ENCODE measurements around the gene SIRT7.

Gene SIRT7

GRCh38 chr17:81884520-81884919 is 33.5 kb downstream of the SIRT7 start:
- no peak for TF ChIP-seq CTCF (IDR thresholded peaks at IDR 0.05)
- Histone ChIP-seq H2AFZ (no peak overlapping the region), H3K9ac (no peak overlapping the region), H3K4me1 (no peaks in the 10 kb centered on the region), H3K4me3 (ENCODE audit: low read depth, low read length) (no peak overlapping the region), H3K36me3 (ENCODE audit: control insufficient read depth, insufficient read depth, low read length) (no peaks in the 10 kb centered on the region), H3K4me2 (ENCODE audit: low read length) (no peak overlapping the region), H3K9me3 (ENCODE audit: control insufficient read depth, low read length) (no peaks in the 10 kb centered on the region), H3K27ac (no peak overlapping the region), H3K79me2 (no peaks in the 10 kb centered on the region), H3K27me3 (ENCODE audit: control insufficient read depth, insufficient read depth, low read length) (no peaks in the 10 kb centered on the region)

- no peaks in the 10 kb centered on the region for H3K36me3 ChIP-seq (ENCODE audit: control insufficient read depth, insufficient read depth, low read length)
- H3K27me3 ChIP-seq (ENCODE audit: control insufficient read depth, insufficient read depth, low read length): no peaks in the 10 kb centered on the region
- no peaks in the 10 kb centered on the region for H3K4me1 ChIP-seq
- no peaks in the 10 kb centered on the region for H3K79me2 ChIP-seq
- H3K27ac ChIP-seq: no peak overlapping the region
- no peak overlapping the region for H3K9ac ChIP-seq
- no peak overlapping the region for H3K4me3 ChIP-seq (ENCODE audit: low read depth, low read length)
- no peak for TF ChIP-seq CTCF (IDR thresholded peaks at IDR 0.05)
- no peak overlapping the region for H2AFZ ChIP-seq
- H3K9me3 ChIP-seq (ENCODE audit: control insufficient read depth, low read length): no peaks in the 10 kb centered on the region
- H3K4me2 ChIP-seq (ENCODE audit: low read length): no peak overlapping the region
Measured at GRCh38 chr17:81879121-81879520, 38.9 kb downstream of the SIRT7 start.

DNA sequence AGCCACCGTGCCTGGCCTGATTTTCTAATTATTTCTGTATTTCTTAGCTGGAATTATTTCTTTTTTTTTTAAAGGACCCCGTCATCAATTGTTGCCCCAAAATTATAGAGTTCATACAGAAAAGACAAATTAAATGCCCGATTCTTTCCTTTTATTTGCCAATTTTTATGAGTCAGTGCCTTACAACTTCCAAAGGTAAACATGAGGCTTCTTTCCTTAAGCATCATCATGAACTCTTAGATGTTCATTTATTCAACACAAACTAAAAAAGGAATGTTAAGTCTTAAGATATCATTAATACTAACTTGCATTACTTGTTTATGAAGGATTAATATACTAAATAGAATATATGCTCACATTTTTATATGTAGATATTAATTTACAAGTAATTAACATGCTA is 39.7 kb downstream of the SIRT7 start:
- Histone ChIP-seq H3K4me2 (ENCODE audit: low read length) (no peak overlapping the region), H3K9me3 (ENCODE audit: control insufficient read depth, low read length) (no peaks in the 10 kb centered on the region), H3K27me3 (ENCODE audit: control insufficient read depth, insufficient read depth, low read length) (no peaks in the 10 kb centered on the region), H3K9ac (no peak overlapping the region), H2AFZ (no peak overlapping the region), H3K27ac (no peak overlapping the region), H3K4me3 (ENCODE audit: low read depth, low read length) (no peak overlapping the region), H3K36me3 (ENCODE audit: control insufficient read depth, insufficient read depth, low read length) (no peaks in the 10 kb centered on the region), H3K4me1 (no peaks in the 10 kb centered on the region), H3K79me2 (no peaks in the 10 kb centered on the region)
- no peak for TF ChIP-seq CTCF (IDR thresholded peaks at IDR 0.05)

- no peak overlapping the region for H3K4me2 ChIP-seq (ENCODE audit: low read length)
- no peaks in the 10 kb centered on the region for H3K36me3 ChIP-seq (ENCODE audit: control insufficient read depth, insufficient read depth, low read length)
- no peak overlapping the region for H3K4me3 ChIP-seq (ENCODE audit: low read depth, low read length)
- no peak overlapping the region for H3K9ac ChIP-seq
- H3K4me1 ChIP-seq: peaks cover under 1% of the 10 kb centered on the region
- no peaks in the 10 kb centered on the region for H3K27me3 ChIP-seq (ENCODE audit: control insufficient read depth, insufficient read depth, low read length)
- no peak overlapping the region for H3K27ac ChIP-seq
- H3K79me2 ChIP-seq: no peaks in the 10 kb centered on the region
- no peak overlapping the region for H2AFZ ChIP-seq
- TF ChIP-seq CTCF (IDR thresholded peaks at IDR 0.05): no peak
- no peaks in the 10 kb centered on the region for H3K9me3 ChIP-seq (ENCODE audit: control insufficient read depth, low read length)
Measured at GRCh38 chr17:81877569-81877968, 40.4 kb downstream of the SIRT7 start.

GRCh38 chr17:81871387-81872230 is 46.4 kb downstream of the SIRT7 start:
- peak overlapping the region; percentile 91 for H3K4me3 ChIP-seq (ENCODE audit: low read depth, low read length)
- no peaks in the 10 kb centered on the region for H3K9me3 ChIP-seq (ENCODE audit: control insufficient read depth, low read length)
- H3K27me3 ChIP-seq (ENCODE audit: control insufficient read depth, insufficient read depth, low read length): no peaks in the 10 kb centered on the region
- H3K79me2 ChIP-seq: peaks cover 13% of the 10 kb centered on the region
- peaks cover 12% of the 10 kb centered on the region for H3K4me1 ChIP-seq
- no peaks in the 10 kb centered on the region for H3K36me3 ChIP-seq (ENCODE audit: control insufficient read depth, insufficient read depth, low read length)
- H3K27ac ChIP-seq: peak overlapping the region; percentile 96
- peak overlapping the region; percentile 99 for H3K4me2 ChIP-seq (ENCODE audit: low read length)
- peak overlapping the region; percentile 97 for H2AFZ ChIP-seq
- TF ChIP-seq CTCF (IDR thresholded peaks at IDR 0.05): peak; percentile 47
- peak overlapping the region; percentile 99 for H3K9ac ChIP-seq
